ENCODE measurements around the gene AHCYL2. TPM values are rescaled to one million over a fixed set of nuclear protein-coding genes. Genes with fewer than 3 reads are reported as not detected.
"Not testable (repeated sequence)": the region's sequence is repeated elsewhere in the genome, so short reads cannot be mapped to it uniquely, and the experiment has no call there.

Gene AHCYL2
- total RNA-seq, 1 donor from 2014 or later, result 13.6 TPM

GRCh38 chr7:129282865-129283264, 58.0 kb downstream of the AHCYL2 start:
- DNase-seq (ENCODE audit: low spot score), result no peak

- DNase-seq (ENCODE audit: low spot score), result no peak
Observed at GRCh38 chr7:129283936-129284335, 59.1 kb downstream of the AHCYL2 start.

GRCh38 chr7:129285111-129285510, 60.3 kb downstream of the AHCYL2 start:
- DNase-seq (ENCODE audit: low spot score), result no peak

- no peak for DNase-seq (ENCODE audit: low spot score)
Observed at GRCh38 chr7:129292861-129293260, 68.0 kb downstream of the AHCYL2 start.

GRCh38 chr7:129295015-129295423, 70.2 kb downstream of the AHCYL2 start:
- no peak for DNase-seq (ENCODE audit: low spot score)

- DNase-seq (ENCODE audit: low spot score), result no peak
Observed at GRCh38 chr7:129298268-129298893, 73.6 kb downstream of the AHCYL2 start.

GRCh38 chr7:129299889-129300288, 75.1 kb downstream of the AHCYL2 start:
- no peak for DNase-seq (ENCODE audit: low spot score)

GRCh38 chr7:129300299-129300698, 75.5 kb downstream of the AHCYL2 start:
- DNase-seq (ENCODE audit: low spot score), result not testable (repeated sequence)

- no peak for DNase-seq (ENCODE audit: low spot score)
Observed at GRCh38 chr7:129307592-129307991, 82.8 kb downstream of the AHCYL2 start.

GRCh38 chr7:129308047-129308446, 83.2 kb downstream of the AHCYL2 start:
- no peak for DNase-seq (ENCODE audit: low spot score)

- no peak for DNase-seq (ENCODE audit: low spot score)
Observed at GRCh38 chr7:129311429-129311828, 86.6 kb downstream of the AHCYL2 start.

GRCh38 chr7:129313282-129313681, 88.5 kb downstream of the AHCYL2 start:
- DNase-seq (ENCODE audit: low spot score), result no peak

- no peak for DNase-seq (ENCODE audit: low spot score)
Observed at GRCh38 chr7:129315960-129316359, 91.1 kb downstream of the AHCYL2 start.

- DNase-seq (ENCODE audit: low spot score), result no peak
Observed at GRCh38 chr7:129317450-129317849, 92.6 kb downstream of the AHCYL2 start.

- no peak for DNase-seq (ENCODE audit: low spot score)
Observed at GRCh38 chr7:129327076-129327475, 102.2 kb downstream of the AHCYL2 start.

GRCh38 chr7:129332254-129333035, 107.6 kb downstream of the AHCYL2 start:
- no peak for DNase-seq (ENCODE audit: low spot score)

- no peak for DNase-seq (ENCODE audit: low spot score)
Observed at GRCh38 chr7:129334473-129334872, 109.6 kb downstream of the AHCYL2 start.

- no peak for DNase-seq (ENCODE audit: low spot score)
Observed at GRCh38 chr7:129338450-129338849, 113.6 kb downstream of the AHCYL2 start.

- no peak for DNase-seq (ENCODE audit: low spot score)
Observed at GRCh38 chr7:129341212-129341611, 116.4 kb downstream of the AHCYL2 start.

- DNase-seq (ENCODE audit: low spot score), result no peak
Observed at GRCh38 chr7:129341816-129342806, 117.3 kb downstream of the AHCYL2 start.

GRCh38 chr7:129343099-129343700, 118.4 kb downstream of the AHCYL2 start:
- DNase-seq (ENCODE audit: low spot score), result no peak
